IPS-NIHi7 (cell line): ENCODE data around the gene TTC27.

Source experiments
- DNase-seq: peaks from one replicate; pipeline ENCODE4 v3.0.0; 2012; ENCODE audit warnings: mixed read lengths; ENCODE audit errors: extremely low spot score

The TTC27 gene

GRCh38 chr2:32668254-32668653 lies 40.4 kb downstream of the TTC27 start:
- no peak for DNase-seq

GRCh38 chr2:32671885-32672533 lies 44.2 kb downstream of the TTC27 start:
- no peak for DNase-seq

- no peak for DNase-seq
Observed at GRCh38 chr2:32678825-32679224, 51.0 kb downstream of the TTC27 start.

GRCh38 chr2:32680942-32681341 lies 53.1 kb downstream of the TTC27 start:
- no peak for DNase-seq

GRCh38 chr2:32683520-32684086 lies 55.8 kb downstream of the TTC27 start:
- DNase-seq, result no peak

- no peak for DNase-seq
Observed at GRCh38 chr2:32688541-32688940, 60.7 kb downstream of the TTC27 start.

GRCh38 chr2:32691678-32692077 lies 63.8 kb downstream of the TTC27 start:
- DNase-seq, result no peak

- no peak for DNase-seq
Observed at GRCh38 chr2:32696439-32696838, 68.6 kb downstream of the TTC27 start.

- no peak for DNase-seq
Observed at GRCh38 chr2:32697156-32697555, 69.3 kb downstream of the TTC27 start.

- peak; percentile 25 for DNase-seq
Observed at GRCh38 chr2:32699151-32699550, 71.3 kb downstream of the TTC27 start.

GRCh38 chr2:32701806-32702205 lies 74.0 kb downstream of the TTC27 start:
- no peak for DNase-seq

- DNase-seq, result no peak
Observed at GRCh38 chr2:32702303-32703064, 74.6 kb downstream of the TTC27 start.

GRCh38 chr2:32706815-32707579 lies 79.1 kb downstream of the TTC27 start:
- no peak for DNase-seq

GRCh38 chr2:32711219-32711618 lies 83.4 kb downstream of the TTC27 start:
- DNase-seq, result no peak

- no peak for DNase-seq
Observed at GRCh38 chr2:32711908-32712501, 84.2 kb downstream of the TTC27 start.

- DNase-seq, result no peak
Observed at GRCh38 chr2:32712870-32713269, 85.0 kb downstream of the TTC27 start.

- no peak for DNase-seq
Observed at GRCh38 chr2:32714521-32714920, 86.7 kb downstream of the TTC27 start.

GRCh38 chr2:32715391-32715841 lies 87.6 kb downstream of the TTC27 start:
- DNase-seq, result no peak

- DNase-seq, result no peak
Observed at GRCh38 chr2:32715981-32716380, 88.1 kb downstream of the TTC27 start.

GRCh38 chr2:32716598-32716997 lies 88.7 kb downstream of the TTC27 start:
- no peak for DNase-seq

GRCh38 chr2:32718752-32719151 lies 90.9 kb downstream of the TTC27 start:
- DNase-seq, result no peak

- DNase-seq, result no peak
Observed at GRCh38 chr2:32719430-32719829, 91.6 kb downstream of the TTC27 start.
